GM18951 (cell line): ENCODE results near the gene ABTB1.

ENCODE experiments used
- POLR2A ChIP-seq: IDR thresholded peaks from 4 replicates; pipeline ENCODE4 v1.6.1; 2011; ENCODE audit warnings: mild to moderate bottlenecking; ENCODE audit not compliant: insufficient read length, insufficient read depth; ENCODE audit errors: extremely low read depth
- in situ Hi-C: fragments of 300-500 bp; cut with MboI; formaldehyde crosslinking; loops from one replicate; pipeline ENCODE4 v1.12.0; 2022; ENCODE audit warnings: low sequenced_read_pairs, mixed read lengths, inconsistent platforms; ENCODE audit not compliant: unreplicated experiment

Gene ABTB1

DNA sequence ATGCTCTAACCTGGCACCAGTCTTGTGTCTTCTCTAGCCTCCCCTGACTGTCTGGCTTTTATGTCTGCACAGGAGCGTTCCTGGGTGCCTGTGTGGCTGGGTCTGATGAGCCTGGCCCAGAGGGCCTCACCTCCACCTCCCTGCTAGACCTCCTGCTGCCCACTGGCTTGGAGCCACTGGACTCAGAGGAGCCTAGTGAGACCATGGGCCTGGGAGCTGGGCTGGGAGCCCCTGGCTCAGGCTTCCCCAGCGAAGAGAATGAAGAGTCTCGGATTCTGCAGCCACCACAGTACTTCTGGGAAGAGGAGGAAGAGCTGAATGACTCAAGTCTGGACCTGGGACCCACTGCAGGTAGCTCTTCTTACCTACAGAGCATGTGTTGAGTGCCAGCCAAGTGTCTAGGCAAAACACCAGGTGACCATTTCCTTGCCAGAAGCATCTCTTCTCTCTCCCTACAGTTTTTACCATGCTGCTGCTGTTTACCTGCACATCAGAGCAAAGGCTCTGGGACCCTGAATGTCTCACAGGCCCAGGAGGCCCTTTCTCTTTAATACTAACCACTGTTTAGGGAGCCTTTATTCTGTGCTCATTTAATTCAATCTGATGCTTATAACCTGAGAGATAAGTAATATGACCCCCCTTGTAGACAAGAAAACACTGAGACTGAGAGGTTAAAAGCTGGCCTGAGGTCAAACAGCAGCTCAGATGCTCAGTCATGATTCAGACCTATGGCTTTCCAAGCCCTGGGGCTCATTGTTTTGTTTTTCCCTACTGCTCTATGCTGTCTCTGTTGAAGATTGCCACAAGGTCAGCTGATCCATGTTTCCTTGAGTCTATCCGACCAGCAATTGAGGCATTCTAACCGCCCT, 33.3 kb upstream of the ABTB1 start:
- TF ChIP-seq POLR2A, result no peak
- in situ Hi-C loops, result no loop called here

DNA sequence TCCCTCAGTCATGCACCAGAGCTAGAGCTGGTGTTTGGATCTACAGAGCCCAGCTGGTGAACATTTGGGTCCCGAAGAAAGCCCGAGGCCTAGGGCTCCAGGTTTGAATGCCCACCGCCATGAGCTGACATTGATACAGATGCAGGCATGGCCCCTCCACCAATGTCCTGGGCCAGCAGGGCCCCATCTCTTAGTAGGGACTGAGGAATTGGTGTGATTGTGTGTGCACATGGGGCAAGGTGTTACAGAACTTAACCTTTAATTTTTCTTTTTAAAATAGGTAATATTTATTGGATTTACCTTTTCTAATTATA, 32.8 kb upstream of the ABTB1 start:
- in situ Hi-C loops, result no loop called here

DNA sequence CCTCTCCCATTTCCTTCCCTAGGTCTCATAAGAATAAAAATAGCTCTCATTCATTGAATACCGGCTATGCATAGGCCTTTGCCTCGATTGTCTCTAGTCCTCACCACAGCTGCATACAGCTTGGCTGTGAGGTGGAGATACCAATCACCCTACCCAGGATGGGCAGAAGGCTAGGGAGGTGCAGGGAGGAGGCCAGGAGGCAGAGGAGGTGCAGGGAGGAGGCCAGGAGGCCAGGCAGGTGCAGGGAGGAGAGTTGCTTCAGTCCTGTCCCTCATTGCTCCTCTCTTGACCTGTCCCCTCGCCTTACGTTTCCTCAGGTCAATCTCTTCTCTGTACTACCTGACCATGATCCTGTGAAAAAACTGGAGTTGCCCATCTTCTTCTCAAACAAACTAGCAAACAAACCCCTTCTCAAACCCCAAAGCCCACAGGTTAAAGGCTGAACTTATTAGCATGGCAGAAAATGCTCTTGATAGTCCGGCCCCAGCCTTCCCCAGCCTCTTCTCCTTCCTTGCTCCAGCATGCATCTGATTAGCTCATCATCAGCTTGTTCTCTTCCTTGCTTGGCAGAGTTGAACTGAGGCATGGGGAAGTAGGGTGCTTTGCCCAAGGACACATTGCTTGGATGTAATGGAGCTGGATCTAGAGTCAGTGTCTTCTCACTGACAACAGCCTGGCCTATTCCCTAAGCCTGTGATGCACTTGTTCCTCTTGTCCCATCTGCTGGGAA, 27.9 kb upstream of the ABTB1 start:
- in situ Hi-C loops, result no loop called here
- no peak for TF ChIP-seq POLR2A

More for the DNA sequence above, 32.8 kb upstream of the ABTB1 start:
- TF ChIP-seq POLR2A, result no peak

GRCh38 chr3:127645371-127646015, 27.3 kb upstream of the ABTB1 start:
- in situ Hi-C loops, result no loop called here

DNA sequence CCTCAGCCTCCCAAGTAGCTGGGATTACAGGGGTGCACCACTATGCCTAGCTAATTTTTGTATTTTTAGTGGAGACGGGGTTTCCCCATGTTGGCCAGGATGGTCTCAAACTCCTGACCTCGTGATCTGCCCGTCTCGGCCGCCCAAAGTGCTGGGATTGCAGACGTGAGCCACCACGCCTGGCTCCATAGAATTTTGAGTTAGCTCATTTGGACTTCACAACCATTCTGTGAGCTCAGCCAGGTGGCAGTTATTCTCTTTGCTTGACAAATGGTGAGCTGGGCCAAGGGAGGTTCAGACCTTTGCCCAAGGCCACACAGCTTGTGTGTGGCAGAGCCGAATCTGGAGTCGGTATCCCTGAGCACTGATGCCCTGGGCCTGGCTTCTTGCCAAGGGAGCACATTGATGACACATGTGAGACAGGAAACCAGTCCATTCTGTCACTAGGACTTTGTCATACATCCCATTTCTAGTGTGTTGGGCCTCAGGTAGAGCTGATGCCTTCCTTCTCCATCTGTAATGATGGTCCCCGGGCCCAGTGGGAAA, 26.2 kb upstream of the ABTB1 start:
- no peak for TF ChIP-seq POLR2A
- in situ Hi-C loops, result no loop called here

More at GRCh38 chr3:127645371-127646015, 27.3 kb upstream of the ABTB1 start:
- no peak for TF ChIP-seq POLR2A

GRCh38 chr3:127647166-127647844, 25.4 kb upstream of the ABTB1 start:
- in situ Hi-C loops, result no loop called here
- no peak for TF ChIP-seq POLR2A

GRCh38 chr3:127647845-127648204, 24.9 kb upstream of the ABTB1 start:
- TF ChIP-seq POLR2A, result no peak
- in situ Hi-C loops, result no loop called here

DNA sequence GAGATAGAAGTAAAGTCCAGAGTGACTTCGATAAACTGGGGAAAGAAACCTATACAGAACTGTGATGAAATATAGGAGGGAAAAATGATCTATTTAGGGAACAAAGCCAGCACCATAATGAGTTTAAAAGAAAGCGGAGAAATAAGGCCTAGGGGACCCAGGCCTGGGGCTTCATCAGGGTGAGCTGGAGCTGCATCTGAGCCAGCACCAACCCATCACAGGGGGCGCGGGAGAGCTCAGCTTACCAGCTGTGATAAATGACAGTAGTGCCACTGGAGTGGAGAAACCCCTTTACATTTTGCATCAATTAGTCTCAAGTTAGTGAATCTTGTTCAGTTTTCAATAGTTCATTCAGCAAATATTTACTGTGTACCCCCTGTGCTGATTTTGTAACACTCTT, 22.5 kb upstream of the ABTB1 start:
- no peak for TF ChIP-seq POLR2A
- in situ Hi-C loops, result loop anchor here (10.0 kb wide), 1 partner anchor 315 kb away; no protein-coding TSS in a partner anchor

- TF ChIP-seq POLR2A, result no peak
- in situ Hi-C loops, result loop anchor here (10.0 kb wide), 1 partner anchor 313 kb away; no protein-coding TSS in a partner anchor
Measured at GRCh38 chr3:127651516-127652172, 21.1 kb upstream of the ABTB1 start.

GRCh38 chr3:127652246-127652995, 20.3 kb upstream of the ABTB1 start:
- in situ Hi-C loops, result loop anchor here (10.0 kb wide), 1 partner anchor 312 kb away; no protein-coding TSS in a partner anchor
- TF ChIP-seq POLR2A, result no peak

DNA sequence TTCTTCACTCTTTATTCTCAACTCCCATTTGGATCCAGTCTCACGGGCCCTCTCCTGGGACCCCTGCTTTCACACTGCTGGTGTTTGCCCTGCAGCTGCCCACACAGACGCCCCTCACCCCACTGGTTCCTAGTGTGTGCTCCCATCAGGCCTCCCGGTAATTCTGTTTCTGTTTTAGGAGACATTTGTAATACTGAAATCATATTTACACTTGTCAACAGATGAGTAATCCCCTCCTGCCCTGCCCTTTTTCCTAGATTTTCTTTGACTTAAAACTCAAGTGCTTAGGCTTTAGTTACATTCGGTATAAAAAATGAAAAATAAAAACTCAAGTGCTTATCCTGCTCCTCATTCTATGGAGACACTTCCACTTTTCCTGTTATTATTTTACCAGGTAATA, 18.4 kb upstream of the ABTB1 start:
- TF ChIP-seq POLR2A, result no peak
- in situ Hi-C loops, result loop anchor here (10.0 kb wide), 1 partner anchor 310 kb away; no protein-coding TSS in a partner anchor

DNA sequence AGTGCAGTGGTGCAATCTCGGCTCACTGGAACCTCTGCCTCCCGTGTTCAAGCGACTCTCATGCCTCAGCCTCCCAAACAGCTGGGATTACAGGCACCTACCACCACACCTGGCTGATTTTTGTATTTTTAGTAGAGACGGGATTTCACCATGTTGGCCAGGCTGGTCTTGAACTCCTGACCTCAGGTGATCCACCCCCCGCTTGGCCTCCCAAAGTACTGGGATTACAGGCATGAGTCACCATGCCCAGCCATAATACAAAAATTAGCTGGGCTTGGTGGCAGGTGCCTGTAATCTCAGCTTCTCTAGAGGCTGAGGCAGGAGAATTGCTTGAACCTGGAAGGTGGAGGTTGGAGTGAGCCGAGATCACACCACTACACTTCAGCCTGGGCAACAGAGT, 17.8 kb upstream of the ABTB1 start:
- in situ Hi-C loops, result loop anchor here (10.0 kb wide), 1 partner anchor 310 kb away; no protein-coding TSS in a partner anchor
